Hematopoietic multipotent progenitor cell treated with erythropoietin and hydrocortisone succinate and interleukin-3 and kit ligand, for 8 days (in vitro differentiated cells): Measurements from ENCODE around the gene GALNT9.
"Not testable (repeated sequence)": the region's sequence is repeated elsewhere in the genome, so short reads cannot be mapped to it uniquely, and the experiment has no call there.

Source experiments
- DNase-seq: peaks from one replicate; pipeline ENCODE4 v3.0.0-alpha.2; 2015

GALNT9 gene

DNA sequence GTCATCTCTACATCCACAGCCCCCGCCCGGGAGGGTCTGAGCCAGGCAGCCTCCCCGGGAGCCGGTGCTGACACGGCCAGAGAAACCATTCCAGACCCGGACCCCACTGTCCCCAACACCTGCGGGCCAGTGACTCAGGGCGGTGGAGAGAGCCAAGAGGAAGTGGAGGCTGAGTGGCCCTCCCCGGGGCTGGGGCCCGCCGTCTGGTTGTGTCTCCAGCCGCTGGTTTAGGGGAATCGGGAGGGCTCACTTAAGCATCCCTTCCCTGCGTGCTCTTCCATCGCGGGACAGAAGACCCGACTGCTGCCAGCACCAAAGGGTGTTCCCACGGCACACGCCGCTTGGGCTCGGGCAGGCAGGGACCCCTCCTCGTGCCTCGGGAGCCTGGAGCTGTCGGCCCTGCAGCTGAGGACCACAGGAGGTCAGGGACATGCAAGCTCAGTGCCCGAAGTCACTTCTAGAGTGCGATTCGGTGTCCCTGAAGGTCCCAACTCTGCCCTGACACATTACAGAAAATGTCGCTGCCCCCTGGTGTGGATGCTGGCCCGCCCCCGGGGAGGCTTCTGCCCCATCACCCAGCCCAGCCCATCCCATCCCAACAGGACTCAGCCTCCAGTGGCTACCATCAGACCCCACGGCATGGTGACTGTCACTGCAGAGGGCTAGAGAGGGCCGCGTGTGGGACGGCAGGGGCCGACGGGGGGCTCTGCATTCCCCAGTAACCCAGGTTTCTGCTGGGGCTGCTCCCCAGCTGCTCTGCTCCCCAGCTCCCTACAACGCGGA, 50.8 kb downstream of the GALNT9 start:
- DNase-seq = no peak

DNA sequence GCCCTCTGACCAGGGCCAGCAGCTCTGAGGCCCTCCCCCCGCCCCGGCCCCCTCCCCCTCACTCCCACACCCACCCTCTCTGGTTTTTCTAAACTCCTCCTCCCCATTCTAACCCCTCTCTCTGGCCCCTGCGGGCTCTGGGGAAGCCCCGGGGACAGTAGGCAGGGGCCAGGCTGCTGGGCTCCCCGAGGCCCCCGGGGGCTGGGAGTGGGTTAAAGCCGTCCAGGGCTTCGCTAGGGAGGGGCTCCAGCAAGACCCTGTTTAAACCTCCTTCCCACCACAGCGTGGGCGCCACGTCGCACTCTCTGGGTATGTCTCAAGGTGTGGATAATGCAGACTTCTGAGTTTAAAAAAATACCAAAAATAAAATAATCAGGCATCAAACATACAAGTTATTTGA, 51.4 kb downstream of the GALNT9 start:
- DNase-seq = no peak

DNA sequence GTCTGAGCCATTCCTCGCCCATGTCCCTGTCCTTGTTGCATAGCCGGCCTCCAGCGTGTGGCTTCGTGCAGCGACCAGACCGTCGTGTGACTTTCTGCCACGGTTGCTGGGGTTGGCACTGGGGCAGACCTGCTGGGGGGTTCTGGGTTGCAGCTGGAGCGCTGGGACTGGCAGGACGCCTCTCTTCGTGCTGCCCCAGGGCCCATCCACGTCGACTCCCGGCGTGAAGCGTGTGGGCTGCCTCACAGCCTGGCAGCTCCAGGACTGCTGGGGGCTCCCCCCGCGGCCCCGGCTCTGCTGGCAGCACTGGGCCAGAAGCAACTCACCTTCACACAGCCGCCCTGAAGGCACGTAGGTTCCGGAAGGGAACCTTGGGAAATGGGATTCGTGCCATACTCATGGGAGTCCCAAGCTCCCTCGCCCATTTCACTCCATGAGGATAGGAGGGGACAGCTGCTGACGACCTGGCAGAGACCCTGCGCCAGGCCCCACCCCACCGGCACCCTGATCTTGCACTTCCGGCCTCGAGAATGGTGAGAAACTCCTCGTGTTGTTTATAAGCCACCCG, 51.9 kb downstream of the GALNT9 start:
- no peak for DNase-seq

DNA sequence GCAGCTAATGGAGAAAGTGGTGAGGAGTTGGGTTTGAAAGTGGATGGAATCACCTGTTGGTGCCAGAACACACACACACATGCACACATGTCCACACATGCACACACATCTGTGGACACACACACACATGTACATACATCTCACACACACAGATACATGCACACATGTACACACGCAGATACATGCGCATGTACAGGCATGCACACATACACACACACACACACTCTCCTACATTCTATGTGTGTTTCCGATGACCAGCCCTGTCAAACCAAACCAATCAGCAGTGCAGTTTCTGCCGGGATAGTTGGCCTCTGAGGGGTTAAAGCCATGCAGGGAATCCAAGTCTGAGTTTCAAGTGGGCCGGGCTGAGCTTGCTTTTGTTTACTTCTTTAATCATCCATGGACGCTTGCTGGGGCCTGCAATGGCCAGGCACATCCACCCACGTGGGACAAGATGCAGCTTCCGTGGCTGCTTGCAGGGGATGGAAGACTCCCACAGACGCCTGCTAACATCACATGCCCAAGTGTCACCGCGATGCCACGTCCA, 52.5 kb downstream of the GALNT9 start:
- DNase-seq = no peak

DNA sequence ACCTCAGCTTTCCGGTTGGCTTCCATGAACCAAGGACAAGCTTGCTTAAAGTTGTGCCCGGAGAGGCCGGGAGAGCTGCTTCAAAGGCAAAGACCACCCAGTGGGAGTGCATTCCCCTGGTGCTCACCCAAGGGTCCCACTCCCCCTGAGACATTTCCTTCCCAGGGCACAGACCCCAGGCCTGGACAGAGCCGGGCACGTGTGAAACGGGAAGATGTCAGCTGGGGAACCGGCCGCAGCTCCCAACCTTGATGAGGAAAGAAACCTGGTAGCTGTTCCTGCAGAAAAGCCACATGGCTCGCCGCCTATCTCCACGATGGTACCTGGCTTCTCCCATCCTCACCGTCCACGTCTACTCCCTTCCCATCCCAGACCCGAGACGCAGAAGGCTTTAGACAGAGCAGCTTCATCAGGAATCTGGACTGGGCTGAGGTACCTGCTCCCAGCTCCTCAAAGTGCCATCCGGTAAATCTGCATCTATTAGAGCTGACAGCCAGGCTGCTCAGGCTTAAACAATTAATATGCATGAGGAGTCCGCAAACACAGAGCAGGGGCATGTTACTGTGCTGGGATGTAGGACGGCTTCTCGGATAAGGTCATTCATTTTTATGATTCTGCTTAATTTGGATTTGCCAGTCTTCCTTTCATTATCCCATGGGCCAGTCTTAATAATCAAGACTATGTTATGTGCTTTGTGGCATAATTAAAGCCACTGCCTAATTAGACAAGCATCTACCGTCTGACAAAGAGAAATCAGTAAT, 53.1 kb downstream of the GALNT9 start:
- DNase-seq = no peak

DNA sequence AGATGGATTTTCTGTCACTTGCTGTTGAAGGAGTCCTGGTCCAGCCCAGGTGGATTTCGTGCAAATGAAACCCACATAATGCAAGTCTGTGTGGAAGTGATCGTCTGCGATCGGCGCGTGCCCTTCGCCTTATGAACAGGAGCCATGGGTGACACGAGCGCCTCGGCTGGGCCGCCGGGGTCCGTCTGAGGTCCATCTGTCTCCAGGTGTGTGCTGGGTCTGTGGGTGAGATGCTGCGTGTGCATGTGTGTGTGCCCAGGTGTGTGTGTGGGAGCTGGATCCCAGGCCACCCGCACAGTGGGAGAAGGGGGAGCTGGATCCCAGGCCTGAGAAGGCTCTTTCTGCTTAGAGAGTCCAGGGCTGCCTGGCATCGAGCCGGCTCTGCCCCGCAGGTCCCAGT, 53.8 kb downstream of the GALNT9 start:
- no peak for DNase-seq

DNA sequence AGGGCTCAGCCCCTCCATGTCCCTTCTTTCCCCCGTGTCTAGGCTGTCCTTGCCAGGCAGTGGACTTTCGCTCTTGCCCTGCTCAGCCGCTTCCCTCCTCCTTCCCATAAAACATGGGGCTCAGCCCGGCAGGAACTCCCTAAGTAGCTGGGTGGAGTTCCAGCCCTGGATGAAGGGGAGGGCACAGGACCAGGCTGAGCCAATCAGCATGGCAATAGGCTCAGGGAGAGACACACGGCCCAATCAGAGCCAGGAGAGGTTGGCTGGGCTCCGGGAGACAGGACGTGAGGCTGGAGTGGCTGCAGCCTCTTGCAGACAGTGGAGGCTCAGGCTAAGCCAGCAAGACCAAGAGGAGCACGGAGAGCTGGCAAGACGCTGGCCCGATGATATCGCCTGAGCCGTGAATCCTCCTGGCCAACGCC, 54.3 kb downstream of the GALNT9 start:
- no peak for DNase-seq

DNA sequence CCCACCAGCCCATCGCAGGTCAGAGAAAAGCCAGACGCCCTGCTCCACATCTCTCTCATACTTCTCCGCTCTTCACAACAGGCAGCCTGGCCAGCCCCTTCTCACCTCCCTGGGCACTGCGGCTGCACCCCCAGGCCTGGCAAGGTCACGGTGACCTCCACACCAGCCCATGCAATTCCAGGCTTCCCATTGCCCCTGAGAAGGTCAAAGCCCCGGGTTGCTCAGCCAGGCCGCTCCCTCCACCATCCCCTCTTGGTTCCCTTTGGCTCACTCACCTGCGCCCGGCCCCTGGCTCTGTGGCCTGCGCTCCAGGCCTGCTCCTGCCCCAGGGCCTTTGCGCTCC, 55.4 kb downstream of the GALNT9 start:
- DNase-seq = no peak

DNA sequence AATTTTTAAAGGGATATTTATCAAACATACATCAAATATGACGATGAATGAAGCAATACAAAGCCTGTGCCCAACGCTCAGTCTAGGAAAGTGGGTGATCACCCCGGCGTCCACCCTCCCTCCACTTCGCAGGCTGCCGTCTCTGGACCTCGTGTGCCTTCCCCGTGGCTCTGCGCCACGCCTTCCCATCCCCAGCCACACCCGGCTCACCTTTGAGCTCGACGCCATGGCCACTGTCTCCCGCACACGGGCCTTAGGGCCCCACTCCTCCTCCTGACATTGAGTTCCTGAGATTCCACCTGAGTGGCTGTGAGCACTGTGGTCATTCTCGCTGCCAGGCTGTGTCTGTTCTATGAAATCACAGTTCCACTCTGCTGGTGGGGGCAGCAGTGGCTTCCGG, 56.7 kb downstream of the GALNT9 start:
- no peak for DNase-seq

DNA sequence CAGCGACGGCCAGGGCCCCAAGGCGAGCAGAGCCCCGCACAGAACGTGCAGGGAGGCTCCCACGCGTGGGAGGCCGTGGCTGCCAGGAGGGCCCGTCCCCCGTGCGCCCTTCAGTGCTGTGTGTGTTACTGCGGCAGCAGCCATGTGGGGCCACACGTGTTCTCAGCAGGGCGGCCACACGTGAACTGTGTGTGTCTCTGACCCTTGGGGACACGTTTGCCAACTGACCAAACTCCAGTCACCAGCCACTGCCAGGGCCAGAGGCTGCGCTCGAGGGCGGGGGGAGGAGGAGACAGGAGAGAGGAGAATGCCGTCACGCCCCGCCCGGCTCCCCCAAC, 57.7 kb downstream of the GALNT9 start:
- no peak for DNase-seq

DNA sequence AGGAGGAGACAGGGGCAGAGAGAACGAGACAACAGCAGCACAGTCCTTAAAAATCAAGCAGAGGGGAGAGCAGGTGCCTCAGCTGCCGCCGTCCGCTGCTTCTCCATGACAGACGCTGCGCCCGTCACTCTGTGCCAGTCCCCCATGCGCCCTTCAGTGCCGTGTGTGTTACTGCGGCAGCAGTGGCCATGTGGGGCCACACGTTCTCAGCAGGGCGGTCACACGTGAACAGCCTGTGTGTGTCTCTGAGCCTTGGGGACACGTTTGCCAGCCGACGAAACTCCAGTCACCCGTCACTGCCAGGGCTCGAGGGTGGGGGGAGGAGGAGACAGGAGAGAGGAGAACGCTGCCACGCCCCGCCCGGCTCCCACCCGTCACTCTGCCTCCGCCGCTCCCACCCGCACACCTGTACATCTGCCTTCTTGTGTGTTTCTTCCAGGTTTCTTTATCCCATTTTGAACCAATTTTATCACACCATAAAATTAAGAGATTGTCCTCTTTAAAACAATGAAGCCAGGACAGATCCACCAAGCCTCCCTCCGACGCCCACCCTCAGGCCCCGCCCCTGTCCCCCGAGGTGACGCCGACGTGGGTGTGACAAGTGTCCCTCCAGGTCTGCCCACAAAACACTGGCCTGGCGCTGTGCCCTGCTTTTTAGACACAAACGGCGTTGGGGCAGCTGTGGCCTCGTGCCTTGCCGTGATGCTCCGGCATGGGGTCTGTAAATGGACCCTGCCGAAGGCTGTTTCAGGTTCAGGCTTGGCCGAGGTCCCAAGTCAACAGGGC, 58.2 kb downstream of the GALNT9 start:
- no peak for DNase-seq

DNA sequence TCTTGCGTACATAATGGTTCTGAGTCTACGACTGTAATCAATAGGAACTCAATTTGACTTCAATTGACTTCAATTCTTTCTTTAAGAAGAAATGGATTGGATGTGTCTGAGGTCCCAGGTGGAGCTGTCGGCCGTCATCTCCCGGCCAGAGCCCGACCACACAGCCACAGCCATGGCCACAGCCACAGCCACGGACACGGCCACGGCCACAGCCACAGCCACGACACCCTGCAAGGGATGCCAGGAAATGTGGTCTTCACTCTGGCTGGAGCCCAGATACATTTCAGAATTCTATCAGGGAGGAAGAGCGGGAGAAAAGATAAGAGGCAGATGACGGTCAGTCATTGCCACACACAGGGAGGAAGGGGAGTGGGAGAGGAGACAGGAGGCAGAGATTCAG, 58.9 kb downstream of the GALNT9 start:
- DNase-seq = no peak

DNA sequence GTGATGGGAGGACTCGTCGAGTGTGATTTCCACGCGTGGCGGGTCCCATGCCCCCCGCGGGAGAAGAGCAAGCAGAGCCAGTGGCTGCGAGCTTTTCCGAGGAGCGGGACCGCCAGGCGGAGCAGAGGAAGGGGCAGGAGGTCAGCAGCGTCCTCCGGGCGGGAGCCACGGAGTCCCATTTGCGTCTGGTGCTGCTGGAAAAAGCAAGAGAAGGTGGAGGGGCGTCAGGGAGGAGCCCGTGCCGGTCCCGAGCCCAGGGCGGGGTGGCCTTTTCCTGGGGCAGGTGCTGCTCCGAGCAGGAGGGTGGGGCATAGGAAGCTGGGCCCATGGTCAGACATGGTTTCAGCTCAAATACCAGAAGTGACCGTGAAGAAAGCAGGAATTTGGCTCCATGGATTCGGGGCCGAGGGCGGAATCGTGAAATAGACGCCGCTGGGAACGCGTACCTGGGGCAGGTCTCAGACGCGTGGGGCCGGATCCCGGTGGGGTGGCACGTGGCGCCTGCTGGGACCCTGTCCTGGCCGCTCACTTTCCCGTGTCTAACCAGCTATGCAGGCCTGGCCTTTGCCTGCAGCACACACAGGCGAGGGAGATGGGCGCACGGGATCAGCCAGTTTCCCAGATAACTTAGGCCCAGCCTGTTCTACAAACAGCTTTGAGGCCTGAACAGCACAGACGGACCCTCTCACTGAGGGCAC, 60.0 kb downstream of the GALNT9 start:
- no peak for DNase-seq

DNA sequence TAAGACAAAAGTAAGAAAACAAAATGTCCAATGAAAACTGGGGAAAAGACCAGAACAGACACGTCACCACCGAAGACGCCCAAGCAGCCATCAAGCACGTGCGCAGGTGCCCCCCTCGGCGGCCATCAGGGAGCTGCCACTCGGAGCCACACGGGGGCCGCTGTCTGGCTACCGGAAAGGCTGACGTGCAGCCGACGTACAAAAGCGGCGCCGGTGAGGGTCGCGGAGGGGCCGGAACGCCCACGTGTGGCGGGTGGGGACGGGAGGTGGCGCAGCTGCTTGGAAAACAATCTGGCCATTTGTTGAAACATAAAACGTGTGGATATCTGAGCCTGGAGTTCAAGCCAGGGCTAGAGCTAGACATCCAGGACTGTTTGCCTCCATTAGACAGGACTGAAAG, 60.7 kb downstream of the GALNT9 start:
- DNase-seq = no peak

DNA sequence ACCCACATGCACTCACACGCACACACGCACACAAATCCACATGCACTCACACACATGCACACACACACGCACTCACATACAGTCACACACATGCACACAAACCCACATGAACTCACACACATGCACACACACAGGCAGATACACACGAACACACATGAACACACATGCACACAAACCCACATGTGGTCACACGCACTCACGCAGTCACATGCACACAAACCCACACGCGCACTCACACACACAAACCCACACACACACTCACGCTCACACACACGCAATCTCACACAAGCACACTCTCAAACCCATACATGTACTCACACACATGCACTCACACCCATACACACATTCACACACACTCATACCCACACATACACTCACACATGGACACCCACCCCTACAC, 61.5 kb downstream of the GALNT9 start:
- no peak for DNase-seq

DNA sequence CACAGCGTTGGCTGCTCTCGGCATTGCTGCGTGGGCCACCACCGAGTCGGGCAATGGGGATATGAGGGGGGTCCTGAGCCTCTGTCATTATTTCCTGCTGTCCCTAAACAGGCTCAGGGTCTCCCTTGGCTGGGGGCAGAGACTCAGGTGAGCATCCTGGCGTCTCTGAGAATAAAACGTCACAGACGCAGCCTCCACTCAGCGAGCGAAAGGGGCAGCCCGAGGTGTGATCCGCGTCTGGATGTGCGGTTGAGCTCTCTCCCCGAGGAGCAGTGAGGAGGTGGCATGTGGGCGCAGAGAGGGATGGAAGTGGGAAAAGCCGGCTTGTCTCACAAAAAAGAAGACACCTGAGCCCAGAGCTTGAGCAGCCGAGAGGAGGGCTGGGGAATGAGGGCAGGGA, 62.6 kb downstream of the GALNT9 start:
- DNase-seq = no peak

DNA sequence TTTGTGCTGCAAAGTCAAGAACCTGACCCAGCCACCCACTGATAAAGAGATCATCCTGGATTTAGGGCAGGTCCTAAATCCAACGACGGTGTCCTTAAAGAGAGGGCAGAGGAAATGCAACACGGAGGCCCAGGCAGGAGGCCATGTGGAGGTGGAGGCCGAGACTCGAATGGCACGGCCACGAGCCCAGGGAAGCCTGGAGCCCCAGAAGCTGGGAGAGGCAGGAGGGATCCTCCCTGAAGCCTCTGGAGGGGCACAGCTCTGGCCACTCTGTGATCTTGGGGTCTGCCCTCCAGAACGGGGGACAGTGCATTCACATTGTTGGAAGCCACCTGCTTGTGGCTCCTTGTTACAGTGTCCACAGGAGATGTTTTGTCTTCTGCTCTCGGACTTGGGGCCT, 63.0 kb downstream of the GALNT9 start:
- DNase-seq = no peak

DNA sequence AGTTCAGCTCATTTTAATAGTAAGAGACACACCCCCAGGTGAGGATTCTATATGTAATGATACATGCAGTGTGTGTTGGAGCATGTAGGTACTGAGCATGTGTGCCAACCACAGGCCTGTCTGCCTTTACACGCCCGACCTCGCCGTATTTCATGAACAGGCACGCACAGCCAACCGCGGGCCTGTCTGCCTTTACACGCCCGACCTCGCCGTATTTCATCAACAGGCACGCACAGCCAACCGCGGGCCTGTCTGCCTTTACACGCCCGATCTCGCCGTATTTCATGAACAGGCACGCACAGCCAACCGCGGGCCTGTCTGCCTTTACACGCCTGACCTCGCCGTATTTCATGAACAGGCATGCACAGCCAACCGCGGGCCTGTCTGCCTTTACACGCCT, 63.6 kb downstream of the GALNT9 start:
- not testable (repeated sequence) for DNase-seq

DNA sequence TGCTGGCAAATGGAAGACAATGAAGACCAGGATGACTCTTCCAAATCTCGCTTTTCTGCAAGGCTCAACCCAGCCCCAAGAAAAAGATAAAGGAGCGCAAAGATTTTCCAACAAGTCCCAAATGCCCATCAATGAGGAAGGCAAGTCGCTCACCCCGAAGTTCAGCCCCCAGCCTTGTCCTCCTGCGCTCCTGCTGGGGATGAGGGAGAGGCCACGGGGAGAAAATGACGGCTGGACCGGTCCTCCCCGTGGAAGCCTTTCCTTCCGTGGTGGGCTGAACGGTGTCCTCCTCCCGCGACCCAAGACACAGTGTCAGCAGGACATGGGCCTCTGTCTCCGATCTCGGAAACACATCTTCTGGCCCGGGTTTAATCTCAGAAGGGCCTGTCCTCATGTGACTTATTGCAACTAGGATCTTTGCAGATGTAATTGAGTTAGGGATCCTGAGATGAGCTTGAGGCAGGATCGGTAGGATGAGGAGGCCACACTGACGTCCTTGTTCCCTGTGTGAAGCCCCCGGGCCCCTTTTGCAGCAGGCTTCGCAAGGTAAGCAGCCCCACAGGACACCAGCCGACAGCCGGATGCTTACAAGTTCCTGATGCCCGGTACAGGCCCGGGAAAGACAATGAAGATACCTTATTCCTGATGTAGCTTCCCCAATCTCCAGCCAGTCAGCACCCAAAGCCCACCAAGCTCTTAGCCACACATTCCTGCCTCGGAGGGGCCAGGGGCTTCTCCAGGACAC, 64.2 kb downstream of the GALNT9 start:
- no peak for DNase-seq

DNA sequence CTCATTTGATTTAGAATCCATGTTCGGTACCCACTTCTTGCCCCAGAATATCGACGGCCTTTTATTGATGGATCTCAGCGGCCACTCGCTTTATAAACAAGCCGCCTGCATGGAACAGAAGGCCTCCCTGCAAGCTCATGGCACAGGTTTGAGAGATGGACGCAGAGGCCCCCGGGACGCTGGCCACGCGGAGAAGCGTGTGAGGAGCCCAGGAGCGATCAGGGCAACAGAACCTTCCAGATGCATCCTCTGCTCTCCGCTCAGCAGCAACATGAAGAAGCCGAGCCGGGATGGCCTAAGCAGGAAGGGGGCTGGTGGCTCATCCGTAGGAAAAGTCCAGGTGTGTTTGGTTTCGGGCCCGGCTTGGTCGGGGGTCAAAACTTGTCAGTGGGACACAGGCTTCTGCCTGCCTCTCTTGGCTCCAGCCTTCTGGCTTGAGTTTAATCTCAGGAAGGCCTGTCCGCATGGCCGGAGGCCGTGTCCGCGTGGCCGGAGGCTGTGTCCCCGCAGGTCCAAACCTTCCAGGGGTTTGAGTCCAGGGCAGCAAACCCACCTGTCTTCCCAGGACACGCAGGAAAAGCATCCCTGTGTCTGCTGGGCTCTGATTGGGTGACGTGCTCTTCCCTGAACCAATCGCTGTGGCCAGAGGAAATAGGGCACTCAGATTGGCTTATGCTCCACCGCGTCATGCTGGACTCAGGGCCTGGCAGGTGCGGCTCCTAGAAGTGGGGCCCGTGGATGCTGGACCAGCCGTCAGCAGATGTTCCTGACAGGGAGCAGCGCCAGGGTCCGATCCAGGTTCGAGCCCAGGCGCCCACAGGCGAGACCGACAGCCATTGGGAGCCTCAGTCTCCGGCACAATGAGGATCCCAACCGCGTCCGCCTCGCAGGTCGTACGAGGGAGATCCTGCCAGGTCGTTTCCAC, 65.0 kb downstream of the GALNT9 start:
- DNase-seq = no peak
